GM19351 (cell line): ENCODE measurements around the gene GDPD5.

Experiments
- ATAC-seq: cut with Tn5 transposase; IDR thresholded peaks from one replicate; pipeline ENCODE4 v1.9.1; 2021; ENCODE audit warnings: mild to moderate bottlenecking, moderate library complexity; ENCODE audit not compliant: unreplicated experiment

GDPD5 gene

GRCh38 chr11:75536786-75537641, 11.3 kb upstream of the GDPD5 start:
- ATAC-seq: peak; percentile 93

- ATAC-seq: no peak
These were observed 9.3 kb upstream of the GDPD5 start for GRCh38 chr11:75535071-75535470.

DNA sequence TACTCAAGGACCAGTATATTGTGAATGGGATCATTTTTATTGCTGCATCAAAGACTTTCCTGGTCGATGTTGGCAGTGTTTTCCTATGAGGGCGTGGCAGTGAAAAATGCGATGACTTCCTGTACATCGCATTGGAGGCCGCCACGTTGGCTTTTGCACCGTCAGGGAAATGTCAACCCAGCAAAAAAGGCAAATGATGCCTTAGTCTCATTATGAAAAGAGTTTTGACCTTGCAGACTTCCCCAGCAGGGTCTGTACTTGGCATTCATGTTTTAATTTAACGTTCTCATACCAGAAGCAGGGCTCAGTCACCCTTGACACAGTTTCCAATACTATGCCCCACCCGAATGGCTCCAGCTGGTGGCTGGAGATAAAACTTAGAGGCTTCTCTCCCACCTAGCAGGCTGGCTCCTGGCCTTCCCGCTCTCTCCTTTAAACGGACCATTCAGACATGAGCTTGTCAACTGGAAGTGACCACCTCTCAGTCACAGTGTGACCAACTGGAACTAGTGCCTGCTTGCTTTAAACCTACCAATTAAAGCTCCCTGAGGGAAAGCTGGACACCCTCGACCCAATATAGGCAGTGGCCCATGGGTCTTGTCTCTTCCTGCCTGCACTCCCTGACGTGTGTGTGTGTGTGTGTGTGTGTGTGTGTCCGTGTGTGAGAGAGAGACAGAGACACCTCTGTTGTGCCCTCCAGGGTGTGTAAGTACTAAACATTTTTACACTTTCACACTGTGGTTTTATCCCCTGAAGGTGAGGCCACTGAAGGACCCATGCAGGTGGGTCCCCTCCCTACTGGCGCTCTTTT, 8.7 kb upstream of the GDPD5 start:
- no peak for ATAC-seq

GRCh38 chr11:75533896-75534258, 8.1 kb upstream of the GDPD5 start:
- ATAC-seq: no peak

DNA sequence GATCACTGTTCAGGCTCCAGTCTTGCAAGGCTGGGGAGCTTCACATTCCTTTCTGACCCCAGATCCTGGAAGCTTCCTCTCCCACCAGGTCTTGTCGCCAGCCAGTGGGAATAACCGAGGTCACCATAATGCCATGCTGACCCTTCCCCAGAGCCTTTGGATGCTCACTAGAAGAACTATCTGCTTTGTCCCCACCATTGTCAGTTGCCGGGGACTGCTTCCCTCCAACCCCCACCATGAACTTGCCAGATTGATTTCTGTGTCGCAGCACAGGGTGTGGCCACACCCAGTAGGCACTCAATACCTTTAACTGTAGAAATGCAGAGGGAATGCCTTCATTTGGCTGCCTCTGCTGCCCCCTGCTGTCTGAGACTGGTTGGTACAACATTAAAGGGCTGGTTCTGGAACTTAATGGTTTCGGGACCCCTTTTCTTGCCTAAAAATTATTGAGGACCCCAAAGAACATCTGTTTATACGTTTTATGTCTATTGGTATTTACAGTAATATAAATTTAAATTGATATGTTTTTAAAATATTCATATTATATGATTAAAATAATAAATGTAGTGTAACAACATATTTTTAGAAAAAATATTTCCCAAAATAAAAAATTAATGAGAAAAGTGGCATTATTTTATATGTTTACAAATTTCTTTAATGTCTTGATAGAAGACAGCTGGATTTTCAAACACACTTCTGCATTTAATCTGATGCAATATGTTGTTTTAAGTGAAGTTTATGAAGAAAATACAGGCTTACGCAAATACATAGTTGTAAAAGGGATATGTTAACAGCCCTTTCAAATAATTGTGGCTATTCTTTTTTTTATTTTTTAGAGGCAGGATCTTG, 6.7 kb upstream of the GDPD5 start:
- no peak for ATAC-seq

DNA sequence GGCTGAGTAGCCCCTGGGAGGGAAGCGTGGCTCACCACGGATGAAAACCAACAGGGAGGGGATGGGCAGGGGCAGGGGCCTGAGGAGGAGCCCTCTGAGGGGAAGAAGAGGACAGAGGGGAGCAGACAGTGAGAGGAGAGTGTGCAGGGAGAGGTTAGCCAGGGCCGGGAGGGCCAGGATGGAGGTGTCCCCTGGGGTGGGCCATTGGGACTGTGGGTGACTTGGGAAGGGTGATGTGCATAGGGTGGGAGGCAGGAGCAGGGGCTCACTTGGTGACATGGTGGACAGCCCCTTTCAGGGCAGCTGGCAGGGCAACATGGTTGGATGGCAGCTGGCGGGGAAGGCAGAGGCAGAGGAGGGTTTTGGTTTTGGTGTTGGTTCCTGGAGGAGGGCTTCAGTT, 5.6 kb upstream of the GDPD5 start:
- ATAC-seq: no peak

DNA sequence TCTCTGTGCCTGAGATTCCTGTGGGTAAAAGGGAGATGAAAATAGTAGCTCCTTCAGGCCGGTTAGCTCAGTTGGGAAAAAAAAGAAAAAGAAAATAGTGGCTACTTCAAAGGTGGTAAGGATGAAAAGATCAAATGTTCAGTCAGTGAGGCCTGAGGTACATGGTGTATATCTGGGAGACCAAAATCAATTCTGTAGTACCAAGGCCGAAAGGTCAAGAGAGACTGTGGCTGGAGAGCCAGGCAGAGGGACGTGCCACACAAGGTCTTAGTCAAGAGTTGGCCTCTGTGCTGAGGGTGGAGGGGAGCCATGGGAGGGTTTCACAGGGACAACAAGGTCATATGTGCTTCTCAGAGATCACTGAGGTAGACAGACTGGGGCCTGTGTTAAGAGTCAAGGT, 4.8 kb upstream of the GDPD5 start:
- ATAC-seq: no peak

GRCh38 chr11:75527938-75528735, 2.4 kb upstream of the GDPD5 start:
- ATAC-seq: no peak

- ATAC-seq: no peak
These were observed 1.4 kb upstream of the GDPD5 start for GRCh38 chr11:75527130-75527529.

- ATAC-seq: no peak
These were observed 426 bp upstream of the GDPD5 start for GRCh38 chr11:75526192-75526541.

- peak; percentile 17 for ATAC-seq
These were observed 892 bp downstream of the GDPD5 start for GRCh38 chr11:75524665-75525432.

GRCh38 chr11:75523811-75524664, 1.7 kb downstream of the GDPD5 start:
- no peak for ATAC-seq

GRCh38 chr11:75523189-75523588, 2.6 kb downstream of the GDPD5 start:
- ATAC-seq: no peak

DNA sequence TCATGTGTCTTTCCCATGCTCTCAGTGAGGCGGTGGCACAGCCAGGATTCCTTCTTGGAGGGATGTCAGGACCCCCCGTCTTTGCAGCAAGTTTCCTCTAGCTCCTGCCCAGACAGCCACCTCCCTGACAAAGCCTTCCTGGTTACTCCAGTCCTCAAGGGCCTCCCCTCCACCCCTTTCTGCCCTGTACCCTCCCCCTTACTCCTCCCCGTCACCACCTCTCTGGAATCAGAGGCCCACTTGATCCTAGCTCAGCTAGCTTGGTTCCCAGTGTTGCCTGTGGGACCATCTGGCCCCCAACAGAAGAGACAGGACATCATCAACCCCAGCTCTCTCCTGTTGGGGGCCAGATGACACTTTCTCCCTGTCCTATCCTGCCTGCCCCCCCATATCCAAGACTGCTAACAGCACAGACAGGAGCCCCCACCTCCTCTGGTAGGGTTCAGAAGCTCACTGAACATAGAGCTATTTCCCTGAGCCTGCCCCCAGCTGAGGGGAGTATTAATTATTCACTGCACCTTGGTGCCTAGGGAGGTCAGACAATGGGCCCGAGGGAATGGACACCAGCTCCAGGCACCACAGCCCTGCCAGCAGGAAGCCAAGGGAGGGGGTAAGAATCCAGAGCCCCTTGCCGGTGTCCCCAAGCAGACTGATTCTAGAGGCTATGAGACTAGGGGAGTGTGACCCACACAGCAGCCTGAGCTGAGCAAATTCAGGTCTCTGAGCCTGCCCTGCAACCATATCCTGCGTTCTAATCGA, 3.3 kb downstream of the GDPD5 start:
- no peak for ATAC-seq

DNA sequence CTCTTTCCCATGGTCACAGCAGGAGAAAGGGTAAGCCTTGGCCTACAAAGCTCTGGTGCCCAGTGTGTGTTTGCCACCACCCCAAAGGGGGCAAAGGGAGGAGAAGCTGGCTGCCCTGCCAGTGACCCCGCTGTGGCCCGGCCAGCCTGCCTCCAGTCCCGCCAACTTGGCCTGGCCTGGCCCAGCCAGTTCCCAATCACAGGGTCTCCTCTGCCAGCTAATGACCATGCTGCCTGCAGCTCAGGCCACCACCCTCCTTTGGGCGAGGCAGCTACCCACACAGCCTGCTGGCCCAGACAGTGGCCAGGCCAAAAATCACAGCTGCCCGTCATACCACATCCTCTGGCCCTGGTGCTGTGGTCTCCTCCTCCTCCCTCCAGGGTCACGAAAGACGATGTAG, 5.1 kb downstream of the GDPD5 start:
- ATAC-seq: no peak

- ATAC-seq: no peak
These were observed 6.7 kb downstream of the GDPD5 start for GRCh38 chr11:75518771-75519653.

DNA sequence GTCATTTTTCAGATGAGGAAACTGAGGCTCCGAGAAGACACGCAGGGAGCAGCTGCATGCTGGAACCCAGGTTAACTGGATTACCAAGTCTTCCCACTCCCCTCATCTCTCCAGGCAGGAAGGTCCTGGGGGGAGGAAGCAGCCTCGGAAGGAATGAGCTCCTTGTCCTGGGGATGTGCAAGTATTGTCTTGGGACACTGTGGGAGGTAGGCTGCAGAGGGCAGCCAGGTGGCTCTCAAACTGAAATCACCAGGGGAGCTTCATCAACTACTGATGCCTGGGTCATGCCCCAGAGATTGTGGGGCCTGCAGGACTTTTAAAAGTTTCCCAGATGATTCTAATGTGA, 7.6 kb downstream of the GDPD5 start:
- no peak for ATAC-seq
